ENCODE results near the gene ST3GAL3. TPM values are rescaled to one million over a fixed set of nuclear protein-coding genes. Genes with fewer than 3 reads are reported as not detected.

Gene ST3GAL3
- total RNA-seq, 1 experiment from 2014 or later = 8.3 TPM

DNA sequence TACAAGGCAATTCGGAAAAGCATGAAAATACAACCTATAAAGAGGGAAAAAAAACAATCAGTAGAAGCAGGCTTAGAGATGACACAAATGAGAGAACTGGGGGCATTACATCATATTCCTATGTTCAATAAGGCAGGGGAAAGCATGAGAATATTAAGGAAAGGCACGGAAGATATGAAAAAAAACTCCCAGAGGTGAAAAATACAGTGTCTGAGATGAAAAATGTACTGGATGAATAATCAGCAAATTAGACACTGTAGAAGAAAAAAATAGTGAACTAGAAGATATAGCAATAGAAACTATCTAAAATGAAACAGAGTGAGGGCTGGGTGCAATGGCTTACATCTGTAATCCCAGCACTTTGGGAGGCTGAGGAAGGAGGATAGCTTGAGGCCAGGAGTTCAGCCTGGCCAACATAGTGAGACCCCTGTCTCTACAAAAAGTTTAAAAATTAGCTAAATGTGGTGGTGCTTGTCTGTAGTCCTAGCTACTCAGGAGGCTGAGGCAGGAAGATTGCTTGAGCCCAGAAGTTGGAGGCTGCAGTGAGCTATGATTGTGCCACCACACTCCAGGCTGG, 101.8 kb downstream of the ST3GAL3 start:
- Mint-ChIP-seq H3K4me3 (no peak overlapping the region), H3K9me3 (peaks cover 11 to 19% of the 10 kb centered on the region in 2 experiments), H3K27ac (no peak overlapping the region), H3K27me3 (ENCODE audit: low read depth) (no peaks in the 10 kb centered on the region; the same call in 1 of the 2 replicates), H3K36me3 (ENCODE audit: insufficient read depth in 1 of 3, low read depth in 3 of 3) (peaks cover 11 to 21% (median 14%) of the 10 kb centered on the region in 3 experiments), H3K4me1 (peaks cover 21 to 24% of the 10 kb centered on the region in 2 experiments)
- H4K20me1 ChIP-seq (ENCODE audit: control insufficient read depth, insufficient read depth, insufficient read length) = no peaks in the 10 kb centered on the region
- H4K91ac ChIP-seq (ENCODE audit: insufficient read length, low read depth, low read length) = no peak overlapping the region
- H3K4me2 ChIP-seq (ENCODE audit: insufficient read depth, insufficient read length, low read length) = no peak overlapping the region
- DNase-seq = no peak
- H3T11ph ChIP-seq (ENCODE audit: low read length) = no peak overlapping the region
- H3K56ac ChIP-seq (ENCODE audit: insufficient read length, low read depth, low read length) = no peak overlapping the region
- H3K9ac ChIP-seq (ENCODE audit: extremely low read depth, insufficient read length, low read length) = no peak overlapping the region
- no peaks in the 10 kb centered on the region for H3K9me3 ChIP-seq (ENCODE audit: control insufficient read depth, low read depth, low read length)
- TF ChIP-seq, protein P1, sequence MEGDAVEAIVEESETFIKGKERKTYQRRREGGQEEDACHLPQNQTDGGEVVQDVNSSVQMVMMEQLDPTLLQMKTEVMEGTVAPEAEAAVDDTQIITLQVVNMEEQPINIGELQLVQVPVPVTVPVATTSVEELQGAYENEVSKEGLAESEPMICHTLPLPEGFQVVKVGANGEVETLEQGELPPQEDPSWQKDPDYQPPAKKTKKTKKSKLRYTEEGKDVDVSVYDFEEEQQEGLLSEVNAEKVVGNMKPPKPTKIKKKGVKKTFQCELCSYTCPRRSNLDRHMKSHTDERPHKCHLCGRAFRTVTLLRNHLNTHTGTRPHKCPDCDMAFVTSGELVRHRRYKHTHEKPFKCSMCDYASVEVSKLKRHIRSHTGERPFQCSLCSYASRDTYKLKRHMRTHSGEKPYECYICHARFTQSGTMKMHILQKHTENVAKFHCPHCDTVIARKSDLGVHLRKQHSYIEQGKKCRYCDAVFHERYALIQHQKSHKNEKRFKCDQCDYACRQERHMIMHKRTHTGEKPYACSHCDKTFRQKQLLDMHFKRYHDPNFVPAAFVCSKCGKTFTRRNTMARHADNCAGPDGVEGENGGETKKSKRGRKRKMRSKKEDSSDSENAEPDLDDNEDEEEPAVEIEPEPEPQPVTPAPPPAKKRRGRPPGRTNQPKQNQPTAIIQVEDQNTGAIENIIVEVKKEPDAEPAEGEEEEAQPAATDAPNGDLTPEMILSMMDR (conservative IDR thresholded peaks at IDR 0.05) = no peak
- H2AFZ ChIP-seq (ENCODE audit: low read length) = no peak overlapping the region
- no peak overlapping the region for H3K4ac ChIP-seq (ENCODE audit: low read depth, low read length)
- no peak overlapping the region for H2BK15ac ChIP-seq (ENCODE audit: low read depth, low read length)
- no peak overlapping the region for H2BK20ac ChIP-seq (ENCODE audit: low read depth, low read length, poor library complexity, severe bottlenecking)
- H3K18ac ChIP-seq (ENCODE audit: insufficient read length, low read depth, low read length) = no peak overlapping the region
- no peak overlapping the region for H3K14ac ChIP-seq (ENCODE audit: insufficient read depth, low read length)
- no peak overlapping the region for H4K5ac ChIP-seq (ENCODE audit: insufficient read length, low read depth, low read length)
- H2BK12ac ChIP-seq (ENCODE audit: insufficient read length, low read depth, low read length) = no peak overlapping the region
- H3K27me3 ChIP-seq (ENCODE audit: insufficient read depth, low read length) = no peaks in the 10 kb centered on the region
- no peaks in the 10 kb centered on the region for H3K79me2 ChIP-seq (ENCODE audit: insufficient read depth, low read length)
- H3K4me1 ChIP-seq (ENCODE audit: insufficient read depth, low read length) = peaks cover 6% of the 10 kb centered on the region; the same call in 1 of the 2 replicates
- no CpG with 5 or more reads among the region's 2 CpGs for WGBS (ENCODE audit: extremely low coverage, insufficient read length, low lambda C conversion rate)
- H4K8ac ChIP-seq (replicated peaks; ENCODE audit: insufficient read length, low read depth, low read length) = no peak overlapping the region
- no peaks in the 10 kb centered on the region for H3K79me1 ChIP-seq (ENCODE audit: insufficient read depth, low read depth, low read length, poor library complexity, severe bottlenecking)
- no peak overlapping the region for H2AK5ac ChIP-seq (ENCODE audit: insufficient read length, low read length)
- no peak overlapping the region for H2BK120ac ChIP-seq (ENCODE audit: low read depth, low read length, poor library complexity, severe bottlenecking)
- no peak overlapping the region for H3K27ac ChIP-seq (ENCODE audit: insufficient read length, low read depth, low read length)
- no peak overlapping the region for H3K23ac ChIP-seq (ENCODE audit: insufficient read length, low read depth, low read length)
- H3K23me2 ChIP-seq (ENCODE audit: insufficient read length, low read depth, low read length, poor library complexity, severe bottlenecking) = no peaks in the 10 kb centered on the region
- no peak overlapping the region for H2BK5ac ChIP-seq (ENCODE audit: insufficient read length, low read length)
